ENCODE results near the gene BAZ2B.

The BAZ2B gene

GRCh38 chr2:159648643-159649042 is 32.3 kb upstream of the BAZ2B start:
- POLR2A ChIA-PET, result no interaction called here
- CTCF ChIA-PET, result no interaction called here
- no peak for TF ChIP-seq ZNF384 (IDR thresholded peaks at IDR 0.05)
- TF ChIP-seq L3MBTL2 (conservative IDR thresholded peaks at IDR 0.05), result no peak
- no peak for TF ChIP-seq NFRKB (IDR thresholded peaks at IDR 0.05)
- no peak for DNase-seq (ENCODE audit: extremely low spot score)

- ChIA-PET CTCF (no interaction called here), POLR2A (no interaction called here)
- TF ChIP-seq ZNF384 (IDR thresholded peaks at IDR 0.05) (no peak), SP1 (IDR thresholded peaks at IDR 0.05) (no peak), ELF4 (IDR thresholded peaks at IDR 0.05) (no peak), FOXM1 (IDR thresholded peaks at IDR 0.05; ENCODE audit: borderline replicate concordance) (no peak), L3MBTL2 (conservative IDR thresholded peaks at IDR 0.05) (no peak), PKNOX1 (IDR thresholded peaks at IDR 0.05) (no peak), CTBP1 (IDR thresholded peaks at IDR 0.05; ENCODE audit: borderline replicate concordance) (no peak), LEF1 (IDR thresholded peaks at IDR 0.05; ENCODE audit: borderline replicate concordance) (no peak), HDGF (IDR thresholded peaks at IDR 0.05; ENCODE audit: borderline replicate concordance) (no peak), ARNT (IDR thresholded peaks at IDR 0.05) (no peak), FOXA1 (IDR thresholded peaks at IDR 0.05) (no peak), NFRKB (IDR thresholded peaks at IDR 0.05) (no peak), SUZ12 (IDR thresholded peaks at IDR 0.05) (no peak), TARDBP (IDR thresholded peaks at IDR 0.05) (no peak), BHLHE40 (IDR thresholded peaks at IDR 0.05; ENCODE audit: borderline replicate concordance) (no peak), FOXK2 (IDR thresholded peaks at IDR 0.05) (no peak)
- no peak for DNase-seq (ENCODE audit: extremely low spot score)
Observed at GRCh38 chr2:159647667-159648066, 31.3 kb upstream of the BAZ2B start.

GRCh38 chr2:159640176-159640575 is 23.8 kb upstream of the BAZ2B start:
- ChIA-PET CTCF (no interaction called here), POLR2A (no interaction called here)
- TF ChIP-seq FOXA1 (IDR thresholded peaks at IDR 0.05) (no peak), SUZ12 (IDR thresholded peaks at IDR 0.05) (no peak), L3MBTL2 (conservative IDR thresholded peaks at IDR 0.05) (no peak), PKNOX1 (IDR thresholded peaks at IDR 0.05) (no peak), TARDBP (IDR thresholded peaks at IDR 0.05) (no peak), LEF1 (IDR thresholded peaks at IDR 0.05; ENCODE audit: borderline replicate concordance) (no peak), FOXM1 (IDR thresholded peaks at IDR 0.05; ENCODE audit: borderline replicate concordance) (no peak), NFRKB (IDR thresholded peaks at IDR 0.05) (no peak), BHLHE40 (IDR thresholded peaks at IDR 0.05; ENCODE audit: borderline replicate concordance) (no peak), ARNT (IDR thresholded peaks at IDR 0.05) (no peak), FOXK2 (IDR thresholded peaks at IDR 0.05) (no peak), HDGF (IDR thresholded peaks at IDR 0.05; ENCODE audit: borderline replicate concordance) (no peak), SP1 (IDR thresholded peaks at IDR 0.05) (no peak), CTBP1 (IDR thresholded peaks at IDR 0.05; ENCODE audit: borderline replicate concordance) (no peak), ELF4 (IDR thresholded peaks at IDR 0.05) (no peak)
- no peak for DNase-seq (ENCODE audit: extremely low spot score)

GRCh38 chr2:159639712-159640111 is 23.4 kb upstream of the BAZ2B start:
- ChIA-PET CTCF (no interaction called here), POLR2A (no interaction called here)
- no peak for TF ChIP-seq BHLHE40 (IDR thresholded peaks at IDR 0.05; ENCODE audit: borderline replicate concordance)
- no peak for TF ChIP-seq CTBP1 (IDR thresholded peaks at IDR 0.05; ENCODE audit: borderline replicate concordance)
- no peak for TF ChIP-seq FOXM1 (IDR thresholded peaks at IDR 0.05; ENCODE audit: borderline replicate concordance)
- DNase-seq (ENCODE audit: extremely low spot score), result no peak

- ChIA-PET CTCF (no interaction called here), POLR2A (no interaction called here)
- no peak for TF ChIP-seq FOXA1 (IDR thresholded peaks at IDR 0.05)
- TF ChIP-seq SUZ12 (IDR thresholded peaks at IDR 0.05), result no peak
- TF ChIP-seq CTBP1 (IDR thresholded peaks at IDR 0.05; ENCODE audit: borderline replicate concordance), result no peak
- no peak for TF ChIP-seq FOXK2 (IDR thresholded peaks at IDR 0.05)
- no peak for TF ChIP-seq TARDBP (IDR thresholded peaks at IDR 0.05)
- no peak for TF ChIP-seq FOXM1 (IDR thresholded peaks at IDR 0.05; ENCODE audit: borderline replicate concordance)
- no peak for TF ChIP-seq L3MBTL2 (conservative IDR thresholded peaks at IDR 0.05)
- no peak for TF ChIP-seq HDGF (IDR thresholded peaks at IDR 0.05; ENCODE audit: borderline replicate concordance)
- TF ChIP-seq ZNF384 (IDR thresholded peaks at IDR 0.05), result no peak
- TF ChIP-seq ELF4 (IDR thresholded peaks at IDR 0.05), result no peak
- no peak for TF ChIP-seq LEF1 (IDR thresholded peaks at IDR 0.05; ENCODE audit: borderline replicate concordance)
- TF ChIP-seq ARNT (IDR thresholded peaks at IDR 0.05), result no peak
- TF ChIP-seq PKNOX1 (IDR thresholded peaks at IDR 0.05), result no peak
- TF ChIP-seq NFRKB (IDR thresholded peaks at IDR 0.05), result no peak
- no peak for TF ChIP-seq SP1 (IDR thresholded peaks at IDR 0.05)
- TF ChIP-seq BHLHE40 (IDR thresholded peaks at IDR 0.05; ENCODE audit: borderline replicate concordance), result no peak
- DNase-seq (ENCODE audit: extremely low spot score), result no peak
Observed at GRCh38 chr2:159639071-159639470, 22.7 kb upstream of the BAZ2B start.

- POLR2A ChIA-PET, result interaction anchor here (1.4 kb wide), 1 partner anchor 23 kb away, joined by 3 read pairs; no protein-coding TSS in a partner anchor
- DNase-seq (ENCODE audit: extremely low spot score), result no peak
- CTCF ChIA-PET, result interaction anchor here (0.6 kb wide), 1 partner anchor 719 kb away, joined by 3 read pairs; no protein-coding TSS in a partner anchor
- TF ChIP-seq ELF4 (IDR thresholded peaks at IDR 0.05), result no peak
- TF ChIP-seq SUZ12 (IDR thresholded peaks at IDR 0.05), result no peak
- TF ChIP-seq ZNF384 (IDR thresholded peaks at IDR 0.05), result no peak
- no peak for TF ChIP-seq TARDBP (IDR thresholded peaks at IDR 0.05)
- TF ChIP-seq PKNOX1 (IDR thresholded peaks at IDR 0.05), result no peak
- no peak for TF ChIP-seq SP1 (IDR thresholded peaks at IDR 0.05)
- TF ChIP-seq ARNT (IDR thresholded peaks at IDR 0.05), result no peak
- TF ChIP-seq FOXK2 (IDR thresholded peaks at IDR 0.05), result no peak
- TF ChIP-seq FOXA1 (IDR thresholded peaks at IDR 0.05), result no peak
- TF ChIP-seq HDGF (IDR thresholded peaks at IDR 0.05; ENCODE audit: borderline replicate concordance), result no peak
Observed at GRCh38 chr2:159637988-159638501, 21.7 kb upstream of the BAZ2B start.
